ENCODE measurements around the gene ZFHX3. TPM values are rescaled to one million over a fixed set of nuclear protein-coding genes. Genes with fewer than 3 reads are reported as not detected.

ZFHX3 gene
- total and polyA plus RNA-seq, 2 of the 8 experiments (the other 6 are each of a cell fraction or from before 2014, with no cell fraction given): 0.08 to 0.99 TPM

- CTCF ChIA-PET (ENCODE audit: partially characterized antibody): interaction anchor here (0.6 to 4.5 kb wide), 19 partner anchors 9 to 862 kb away, joined by 3 to 86 read pairs (median 5); no protein-coding TSS in a partner anchor
- H3K4ac ChIP-seq (replicated peaks; ENCODE audit: insufficient read length, low read depth, low read length): no peak overlapping the region
- WGBS, 2 experiments (ENCODE audit: extremely low coverage in 1 of 2, insufficient coverage in 1 of 2, insufficient read length in 1 of 2, insufficient replicate concordance in 2 of 2, low coverage in 1 of 2, low lambda C conversion rate in 2 of 2, missing lambda C conversion rate in 1 of 2): 87% methylated on average over 11 of the region's 11 CpGs; no CpG with 5 or more reads in 1 of the 2 experiments
- no peak overlapping the region for H3K56ac ChIP-seq (replicated peaks; ENCODE audit: insufficient read length, low read depth, low read length)
- no peak overlapping the region for H3K4me3 ChIP-seq (ENCODE audit: extremely low read depth in 1 of 4, insufficient read depth in 2 of 4, low read depth in 3 of 4, low read length in 4 of 4)
- H4K5ac ChIP-seq (ENCODE audit: insufficient read length, low read depth, low read length): no peak overlapping the region
- DNase-seq (ENCODE audit: low read depth in 1 of 2, low spot score in 2 of 2) (no peak), FAIRE-seq (no peak)
- no peak overlapping the region for H3K23ac ChIP-seq (ENCODE audit: insufficient read length)
- no peak overlapping the region for H2BK5ac ChIP-seq (ENCODE audit: low read depth, low read length)
- no peak overlapping the region for H2BK12ac ChIP-seq (ENCODE audit: low read depth, low read length)
- no peak for TF ChIP-seq CBX5 (IDR thresholded peaks at IDR 0.05; ENCODE audit: low read depth, low read length)
- TF ChIP-seq NANOG (IDR thresholded peaks at IDR 0.05; ENCODE audit: insufficient read depth, low read depth, low read length, poor library complexity, severe bottlenecking): no peak
- no peak for TF ChIP-seq MAFK (IDR thresholded peaks at IDR 0.05; ENCODE audit: low read depth, low read length)
- TF ChIP-seq TCF12 (IDR thresholded peaks at IDR 0.05; ENCODE audit: low read depth, low read length): no peak
- no peak for TF ChIP-seq KDM4A (IDR thresholded peaks at IDR 0.05; ENCODE audit: low read depth, low read length, severe bottlenecking)
- peaks cover 0 to 3% of the 10 kb centered on the region in 2 experiments; a peak in 2 of 4 replicates for H3K9me3 ChIP-seq (ENCODE audit: insufficient read depth in 2 of 2, low read depth in 1 of 2, low read length in 1 of 2)
- no peak overlapping the region for H3K18ac ChIP-seq (ENCODE audit: extremely low read depth, low read length)
- POLR2A ChIA-PET (ENCODE audit: partially characterized antibody): no interaction called here
- peaks cover 2 to 11% (median 6%) of the 10 kb centered on the region in 4 experiments; a peak in 6 of 7 replicates for H3K4me1 ChIP-seq (replicated peaks in 1 of 4; ENCODE audit: control insufficient read depth in 3 of 4, insufficient read depth in 4 of 4, low read length in 3 of 4)
- H3K27me3 ChIP-seq (replicated peaks in 1 of 4; ENCODE audit: control insufficient read depth in 3 of 4, extremely low read depth in 1 of 4, insufficient read depth in 3 of 4, low read length in 3 of 4): no peaks in the 10 kb centered on the region
- no peaks in the 10 kb centered on the region for H3K79me2 ChIP-seq (ENCODE audit: control insufficient read depth in 1 of 2, insufficient read depth in 2 of 2, low read length in 2 of 2)
- H2BK20ac ChIP-seq (ENCODE audit: low read length): no peak overlapping the region
- H4K20me1 ChIP-seq (replicated peaks in 1 of 2; ENCODE audit: control insufficient read depth in 1 of 2, insufficient read depth in 2 of 2, low read length in 2 of 2): no peaks in the 10 kb centered on the region
- 0 out of 2 replicates have a peak, but pooled peaks cover 1% of the 10 kb centered on the region for H3K23me2 ChIP-seq (ENCODE audit: low read depth, low read length)
- no peak overlapping the region for H3K4me2 ChIP-seq (ENCODE audit: insufficient read depth in 1 of 2, low read depth in 2 of 2, low read length in 2 of 2)
- no peak overlapping the region for H4K91ac ChIP-seq (replicated peaks; ENCODE audit: insufficient read length, low read length)
- H2BK120ac ChIP-seq (replicated peaks; ENCODE audit: low read depth, low read length): no peak overlapping the region
- H2AK5ac ChIP-seq (ENCODE audit: low read depth, low read length): no peak overlapping the region
- no peaks in the 10 kb centered on the region; the same call in 1 of the 2 replicates for H3K79me1 ChIP-seq (ENCODE audit: low read depth, low read length)
- no peak overlapping the region for H2BK15ac ChIP-seq (ENCODE audit: low read length)
- H3K36me3 ChIP-seq (ENCODE audit: control insufficient read depth in 2 of 4, insufficient read depth in 4 of 4, low read length in 3 of 4): no peaks in the 10 kb centered on the region
- no peak overlapping the region for H4K8ac ChIP-seq (ENCODE audit: extremely low read depth, insufficient read depth, low read length)
- no peak overlapping the region for H3K27ac ChIP-seq (ENCODE audit: low read depth, low read length)
- no peak overlapping the region for H2AFZ ChIP-seq (ENCODE audit: low read length)
- no peak overlapping the region for H3K9ac ChIP-seq (replicated peaks in 1 of 4; ENCODE audit: extremely low read depth in 1 of 4, low read depth in 3 of 4, low read length in 3 of 4)
- H3K14ac ChIP-seq (ENCODE audit: insufficient read length): no peak overlapping the region
Measured at GRCh38 chr16:72996291-72997062, 51.5 kb downstream of the ZFHX3 start.
